ENCODE results near the gene ZNF236. TPM values are rescaled to one million over a fixed set of nuclear protein-coding genes. Genes with fewer than 3 reads are reported as not detected.
A peak's percentile ranks its signal among the peaks of the same experiment; 100 is the strongest.

The ZNF236 gene
- total RNA-seq, 2 experiments from 2014 or later = 12.0 to 14.3 TPM

- Mint-ChIP-seq H3K4me1 (no peaks in the 10 kb centered on the region), H3K27ac (no peak overlapping the region), H3K4me3 (no peak overlapping the region), H3K36me3 (no peaks in the 10 kb centered on the region), H3K9me3 (no peaks in the 10 kb centered on the region), H3K27me3 (no peaks in the 10 kb centered on the region)
- no peak for DNase-seq
Measured at GRCh38 chr18:76992226-76993084, 170.1 kb downstream of the ZNF236 start.

GRCh38 chr18:76993085-76993382 is 170.7 kb downstream of the ZNF236 start:
- no peaks in the 10 kb centered on the region for H3K9me3 Mint-ChIP-seq
- H3K27ac Mint-ChIP-seq = no peak overlapping the region
- H3K27me3 Mint-ChIP-seq = no peaks in the 10 kb centered on the region
- no peak for DNase-seq
- no peaks in the 10 kb centered on the region for H3K36me3 Mint-ChIP-seq
- no peaks in the 10 kb centered on the region for H3K4me1 Mint-ChIP-seq
- H3K4me3 Mint-ChIP-seq = no peak overlapping the region

GRCh38 chr18:76993573-76993972 is 171.2 kb downstream of the ZNF236 start:
- no peak for DNase-seq
- Mint-ChIP-seq H3K4me1 (no peaks in the 10 kb centered on the region), H3K36me3 (no peaks in the 10 kb centered on the region), H3K27me3 (no peaks in the 10 kb centered on the region), H3K9me3 (no peaks in the 10 kb centered on the region), H3K4me3 (no peak overlapping the region), H3K27ac (no peak overlapping the region)

- no peak for DNase-seq
- Mint-ChIP-seq H3K36me3 (no peaks in the 10 kb centered on the region), H3K4me1 (no peaks in the 10 kb centered on the region), H3K9me3 (no peaks in the 10 kb centered on the region), H3K27me3 (no peaks in the 10 kb centered on the region), H3K4me3 (no peak overlapping the region), H3K27ac (no peak overlapping the region)
Measured at GRCh38 chr18:76994086-76994654, 171.8 kb downstream of the ZNF236 start.

- no peak for DNase-seq
- peaks cover 3% of the 10 kb centered on the region for H3K4me1 Mint-ChIP-seq
- no peaks in the 10 kb centered on the region for H3K9me3 Mint-ChIP-seq
- no peaks in the 10 kb centered on the region for H3K27me3 Mint-ChIP-seq
- no peak overlapping the region for H3K4me3 Mint-ChIP-seq
- no peak overlapping the region for H3K27ac Mint-ChIP-seq
- no peaks in the 10 kb centered on the region for H3K36me3 Mint-ChIP-seq
Measured at GRCh38 chr18:76995896-76996295, 173.5 kb downstream of the ZNF236 start.

- H3K27ac Mint-ChIP-seq = no peak overlapping the region
- H3K27me3 Mint-ChIP-seq = no peaks in the 10 kb centered on the region
- no peaks in the 10 kb centered on the region for H3K36me3 Mint-ChIP-seq
- peaks cover 3% of the 10 kb centered on the region for H3K4me1 Mint-ChIP-seq
- no peaks in the 10 kb centered on the region for H3K9me3 Mint-ChIP-seq
- H3K4me3 Mint-ChIP-seq = no peak overlapping the region
- DNase-seq = no peak
Measured at GRCh38 chr18:76996429-76996828, 174.1 kb downstream of the ZNF236 start.

- H3K27ac Mint-ChIP-seq = no peak overlapping the region
Measured at GRCh38 chr18:76997951-76998808, 175.8 kb downstream of the ZNF236 start.

GRCh38 chr18:76999077-76999476 is 176.7 kb downstream of the ZNF236 start:
- Mint-ChIP-seq H3K4me1 (peaks cover 3% of the 10 kb centered on the region), H3K9me3 (no peaks in the 10 kb centered on the region), H3K27me3 (no peaks in the 10 kb centered on the region)

More at GRCh38 chr18:76997951-76998808, 175.8 kb downstream of the ZNF236 start:
- Mint-ChIP-seq H3K4me1 (peaks cover 3% of the 10 kb centered on the region), H3K4me3 (no peak overlapping the region), H3K9me3 (no peaks in the 10 kb centered on the region), H3K36me3 (no peaks in the 10 kb centered on the region), H3K27me3 (no peaks in the 10 kb centered on the region)
- no peak for DNase-seq

GRCh38 chr18:77000527-77000926 is 178.2 kb downstream of the ZNF236 start:
- Mint-ChIP-seq H3K4me1 (peaks cover 18% of the 10 kb centered on the region), H3K36me3 (no peaks in the 10 kb centered on the region), H3K4me3 (no peak overlapping the region), H3K27ac (no peak overlapping the region), H3K27me3 (no peaks in the 10 kb centered on the region), H3K9me3 (no peaks in the 10 kb centered on the region)
- peak; percentile 28 for DNase-seq

More at GRCh38 chr18:76999077-76999476, 176.7 kb downstream of the ZNF236 start:
- Mint-ChIP-seq H3K36me3 (no peaks in the 10 kb centered on the region), H3K4me3 (no peak overlapping the region), H3K27ac (peak overlapping the region; percentile 12)
- no peak for DNase-seq

GRCh38 chr18:77001041-77001440 is 178.7 kb downstream of the ZNF236 start:
- no peak overlapping the region for H3K27ac Mint-ChIP-seq
- no peak for DNase-seq
- no peaks in the 10 kb centered on the region for H3K9me3 Mint-ChIP-seq
- peaks cover 19% of the 10 kb centered on the region for H3K4me1 Mint-ChIP-seq
- no peaks in the 10 kb centered on the region for H3K36me3 Mint-ChIP-seq
- no peak overlapping the region for H3K4me3 Mint-ChIP-seq
- no peaks in the 10 kb centered on the region for H3K27me3 Mint-ChIP-seq

GRCh38 chr18:77001979-77002378 is 179.6 kb downstream of the ZNF236 start:
- Mint-ChIP-seq H3K27ac (no peak overlapping the region), H3K36me3 (no peaks in the 10 kb centered on the region)

GRCh38 chr18:77002496-77002895 is 180.1 kb downstream of the ZNF236 start:
- Mint-ChIP-seq H3K4me1 (peaks cover 19% of the 10 kb centered on the region), H3K4me3 (no peak overlapping the region), H3K27ac (no peak overlapping the region), H3K36me3 (no peaks in the 10 kb centered on the region), H3K27me3 (no peaks in the 10 kb centered on the region), H3K9me3 (no peaks in the 10 kb centered on the region)
- no peak for DNase-seq

More at GRCh38 chr18:77001979-77002378, 179.6 kb downstream of the ZNF236 start:
- H3K4me1 Mint-ChIP-seq = peaks cover 19% of the 10 kb centered on the region
- H3K4me3 Mint-ChIP-seq = no peak overlapping the region
- no peak for DNase-seq
- no peaks in the 10 kb centered on the region for H3K27me3 Mint-ChIP-seq
- no peaks in the 10 kb centered on the region for H3K9me3 Mint-ChIP-seq

GRCh38 chr18:77003316-77003715 is 181.0 kb downstream of the ZNF236 start:
- H3K9me3 Mint-ChIP-seq = no peaks in the 10 kb centered on the region
- H3K27ac Mint-ChIP-seq = no peak overlapping the region

GRCh38 chr18:77004555-77005380 is 182.4 kb downstream of the ZNF236 start:
- Mint-ChIP-seq H3K4me1 (peaks cover 19% of the 10 kb centered on the region), H3K36me3 (no peaks in the 10 kb centered on the region), H3K9me3 (no peaks in the 10 kb centered on the region), H3K27me3 (no peaks in the 10 kb centered on the region), H3K27ac (no peak overlapping the region), H3K4me3 (peak overlapping the region; percentile 20)
- DNase-seq = no peak

More at GRCh38 chr18:77003316-77003715, 181.0 kb downstream of the ZNF236 start:
- Mint-ChIP-seq H3K4me3 (no peak overlapping the region), H3K4me1 (peaks cover 19% of the 10 kb centered on the region), H3K27me3 (no peaks in the 10 kb centered on the region), H3K36me3 (no peaks in the 10 kb centered on the region)
- no peak for DNase-seq

Measured in activated naive CD8-positive, alpha-beta T cell treated with anti-CD3 and anti-CD28 coated beads for 36 hours (primary cell).